HepG2 (cell line): ENCODE results near the gene REST. TPM values are rescaled to one million over a fixed set of nuclear protein-coding genes. Genes with fewer than 3 reads are reported as not detected.

Experiments used
- ATF4 ChIP-seq, 2 experiments: fragments of 450-650 bp in 1 of 2; sonication (generic) in 1 of 2; formaldehyde crosslinking; IDR thresholded peaks; 2 replicates each; pipeline versions ENCODE4 v1.5.0 to v1.8.0; 2020 to 2022; ENCODE audit warnings: mild to moderate bottlenecking in 1 of 2, missing genetic modification reagents in 1 of 2
- CREM ChIP-seq, 2 experiments: sonication (generic) in 1 of 2; formaldehyde crosslinking in 1 of 2; IDR thresholded peaks; 2 replicates each; pipeline versions ENCODE4 v1.4.0 to v1.6.1; 2016 to 2020; ENCODE audit warnings: antibody characterized with exemption in 1 of 2, mild to moderate bottlenecking in 1 of 2, missing genetic modification reagents in 1 of 2
- FOXJ3 ChIP-seq: sonication (generic); formaldehyde crosslinking; IDR thresholded peaks from 2 replicates; pipeline ENCODE4 v1.4.0; 2020; ENCODE audit warnings: missing genetic modification reagents, mild to moderate bottlenecking, borderline replicate concordance
- MIER3 ChIP-seq: IDR thresholded peaks from 2 replicates; pipeline ENCODE4 v1.6.1; 2016; ENCODE audit warnings: missing compliant biosample characterization, borderline replicate concordance
- MXD4 ChIP-seq: IDR thresholded peaks from 2 replicates; pipeline ENCODE4 v1.6.1; 2016; ENCODE audit warnings: mild to moderate bottlenecking, missing biosample characterization, missing genetic modification reagents
- PAXIP1 ChIP-seq: sonication (generic); formaldehyde crosslinking; conservative IDR thresholded peaks from 2 replicates; pipeline ENCODE4 v1.4.0; 2020; ENCODE audit warnings: mild to moderate bottlenecking, missing genetic modification reagents, moderate library complexity
- POLR2G ChIP-seq: fragments of 200-400 bp; formaldehyde crosslinking; IDR thresholded peaks from 2 replicates; pipeline ENCODE4 v1.6.1; 2018; ENCODE audit warnings: mild to moderate bottlenecking, low read depth, low read length, moderate library complexity
- YY1 ChIP-seq: IDR thresholded peaks from 2 replicates; pipeline ENCODE4 v1.6.1; 2011; ENCODE audit warnings: low read length, low read depth, moderate library complexity, mild to moderate bottlenecking; ENCODE audit not compliant: insufficient read depth, insufficient replicate concordance
- ZBTB42 ChIP-seq: sonication (generic); formaldehyde crosslinking; IDR thresholded peaks from 2 replicates; pipeline ENCODE4 v1.5.0; 2020; ENCODE audit warnings: mild to moderate bottlenecking, missing genetic modification reagents
- ZNF552 ChIP-seq: sonication (generic); formaldehyde crosslinking; IDR thresholded peaks from 2 replicates; pipeline ENCODE4 v1.9.0; 2022; ENCODE audit warnings: missing genetic modification reagents, mild to moderate bottlenecking, borderline replicate concordance
- ZSCAN25 ChIP-seq: sonication (generic); formaldehyde crosslinking; IDR thresholded peaks from 2 replicates; pipeline ENCODE4 v1.8.0; 2022; ENCODE audit warnings: mild to moderate bottlenecking, missing genetic modification reagents
- polyA plus RNA-seq, 8 experiments: library from polyadenylated mRNA; depleted of rRNA in 3 of 8; stranded (reverse) in 7 of 8; unstranded in 1 of 8; fragments of >200 nt; fragmentation: Illumina TruSeq in 4 of 8; extraction: Trizol in 4 of 8; gene quantifications; 2 replicates each; pipeline versions ENCODE4 v1.2.1 to v1.2.3, GENCODE V29; 2011 to 2016; ENCODE audit warnings: low read depth in 4 of 8, missing spikeins in 1 of 8, mixed read lengths in 1 of 8; ENCODE audit not compliant: insufficient read depth in 1 of 8
- total RNA-seq, 5 experiments: library from RNA; depleted of rRNA; stranded (reverse); fragments of >200 nt; fragmentation: Illumina TruSeq; extraction: Trizol; gene quantifications; 2 replicates each; pipeline ENCODE4 v1.2.3, GENCODE V29; 2016; ENCODE audit warnings: low read depth in 1 of 5
- TF ChIP-seq, protein P1 (sequence below): sonication (generic); formaldehyde crosslinking; IDR thresholded peaks from 2 replicates; pipeline ENCODE4 v1.5.0; 2020; ENCODE audit warnings: mild to moderate bottlenecking, missing genetic modification reagents, borderline replicate concordance
- TF ChIP-seq, protein P2 (sequence below): sonication (generic); formaldehyde crosslinking; IDR thresholded peaks from 2 replicates; pipeline ENCODE4 v1.5.0; 2020; ENCODE audit warnings: mild to moderate bottlenecking, missing genetic modification reagents

REST gene
- total and polyA plus RNA-seq, 2 of the 13 experiments (the other 11 are each of a cell fraction or from before 2014, with no cell fraction given): 12.7 to 22.4 TPM

GRCh38 chr4:56909086-56909894 lies 1.6 kb downstream of the REST start (continued):
- TF ChIP-seq PAXIP1 (CRISPR knock-in tag): peak; percentile 22; the same call in 1 of the 2 replicates
- peak; percentile 33; the same call in 1 of the 2 replicates for TF ChIP-seq FOXJ3
- TF ChIP-seq, protein P1, sequence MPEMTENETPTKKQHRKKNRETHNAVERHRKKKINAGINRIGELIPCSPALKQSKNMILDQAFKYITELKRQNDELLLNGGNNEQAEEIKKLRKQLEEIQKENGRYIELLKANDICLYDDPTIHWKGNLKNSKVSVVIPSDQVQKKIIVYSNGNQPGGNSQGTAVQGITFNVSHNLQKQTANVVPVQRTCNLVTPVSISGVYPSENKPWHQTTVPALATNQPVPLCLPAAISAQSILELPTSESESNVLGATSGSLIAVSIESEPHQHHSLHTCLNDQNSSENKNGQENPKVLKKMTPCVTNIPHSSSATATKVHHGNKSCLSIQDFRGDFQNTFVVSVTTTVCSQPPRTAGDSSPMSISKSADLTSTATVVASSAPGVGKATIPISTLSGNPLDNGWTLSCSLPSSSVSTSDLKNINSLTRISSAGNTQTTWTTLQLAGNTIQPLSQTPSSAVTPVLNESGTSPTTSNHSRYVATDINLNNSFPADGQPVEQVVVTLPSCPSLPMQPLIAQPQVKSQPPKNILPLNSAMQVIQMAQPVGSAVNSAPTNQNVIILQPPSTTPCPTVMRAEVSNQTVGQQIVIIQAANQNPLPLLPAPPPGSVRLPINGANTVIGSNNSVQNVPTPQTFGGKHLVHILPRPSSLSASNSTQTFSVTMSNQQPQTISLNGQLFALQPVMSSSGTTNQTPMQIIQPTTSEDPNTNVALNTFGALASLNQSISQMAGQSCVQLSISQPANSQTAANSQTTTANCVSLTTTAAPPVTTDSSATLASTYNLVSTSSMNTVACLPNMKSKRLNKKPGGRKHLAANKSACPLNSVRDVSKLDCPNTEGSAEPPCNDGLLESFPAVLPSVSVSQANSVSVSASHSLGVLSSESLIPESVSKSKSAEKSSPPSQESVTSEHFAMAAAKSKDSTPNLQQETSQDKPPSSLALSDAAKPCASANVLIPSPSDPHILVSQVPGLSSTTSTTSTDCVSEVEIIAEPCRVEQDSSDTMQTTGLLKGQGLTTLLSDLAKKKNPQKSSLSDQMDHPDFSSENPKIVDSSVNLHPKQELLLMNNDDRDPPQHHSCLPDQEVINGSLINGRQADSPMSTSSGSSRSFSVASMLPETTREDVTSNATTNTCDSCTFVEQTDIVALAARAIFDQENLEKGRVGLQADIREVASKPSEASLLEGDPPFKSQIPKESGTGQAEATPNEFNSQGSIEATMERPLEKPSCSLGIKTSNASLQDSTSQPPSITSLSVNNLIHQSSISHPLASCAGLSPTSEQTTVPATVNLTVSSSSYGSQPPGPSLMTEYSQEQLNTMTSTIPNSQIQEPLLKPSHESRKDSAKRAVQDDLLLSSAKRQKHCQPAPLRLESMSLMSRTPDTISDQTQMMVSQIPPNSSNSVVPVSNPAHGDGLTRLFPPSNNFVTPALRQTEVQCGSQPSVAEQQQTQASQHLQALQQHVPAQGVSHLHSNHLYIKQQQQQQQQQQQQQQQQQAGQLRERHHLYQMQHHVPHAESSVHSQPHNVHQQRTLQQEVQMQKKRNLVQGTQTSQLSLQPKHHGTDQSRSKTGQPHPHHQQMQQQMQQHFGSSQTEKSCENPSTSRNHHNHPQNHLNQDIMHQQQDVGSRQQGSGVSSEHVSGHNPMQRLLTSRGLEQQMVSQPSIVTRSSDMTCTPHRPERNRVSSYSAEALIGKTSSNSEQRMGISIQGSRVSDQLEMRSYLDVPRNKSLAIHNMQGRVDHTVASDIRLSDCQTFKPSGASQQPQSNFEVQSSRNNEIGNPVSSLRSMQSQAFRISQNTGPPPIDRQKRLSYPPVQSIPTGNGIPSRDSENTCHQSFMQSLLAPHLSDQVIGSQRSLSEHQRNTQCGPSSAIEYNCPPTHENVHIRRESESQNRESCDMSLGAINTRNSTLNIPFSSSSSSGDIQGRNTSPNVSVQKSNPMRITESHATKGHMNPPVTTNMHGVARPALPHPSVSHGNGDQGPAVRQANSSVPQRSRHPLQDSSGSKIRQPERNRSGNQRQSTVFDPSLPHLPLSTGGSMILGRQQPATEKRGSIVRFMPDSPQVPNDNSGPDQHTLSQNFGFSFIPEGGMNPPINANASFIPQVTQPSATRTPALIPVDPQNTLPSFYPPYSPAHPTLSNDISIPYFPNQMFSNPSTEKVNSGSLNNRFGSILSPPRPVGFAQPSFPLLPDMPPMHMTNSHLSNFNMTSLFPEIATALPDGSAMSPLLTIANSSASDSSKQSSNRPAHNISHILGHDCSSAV: no peak
- TF ChIP-seq, protein P2, sequence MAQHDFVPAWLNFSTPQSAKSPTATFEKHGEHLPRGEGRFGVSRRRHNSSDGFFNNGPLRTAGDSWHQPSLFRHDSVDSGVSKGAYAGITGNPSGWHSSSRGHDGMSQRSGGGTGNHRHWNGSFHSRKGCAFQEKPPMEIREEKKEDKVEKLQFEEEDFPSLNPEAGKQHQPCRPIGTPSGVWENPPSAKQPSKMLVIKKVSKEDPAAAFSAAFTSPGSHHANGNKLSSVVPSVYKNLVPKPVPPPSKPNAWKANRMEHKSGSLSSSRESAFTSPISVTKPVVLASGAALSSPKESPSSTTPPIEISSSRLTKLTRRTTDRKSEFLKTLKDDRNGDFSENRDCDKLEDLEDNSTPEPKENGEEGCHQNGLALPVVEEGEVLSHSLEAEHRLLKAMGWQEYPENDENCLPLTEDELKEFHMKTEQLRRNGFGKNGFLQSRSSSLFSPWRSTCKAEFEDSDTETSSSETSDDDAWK (CRISPR knock-in tag): no peak
- 0 out of 4 replicates have a peak, but pooled peaks of 1 of the 2 experiments have one; percentile 10 for TF ChIP-seq ATF4 (CRISPR knock-in tag; IDR thresholded peaks at IDR 0.05)
- TF ChIP-seq YY1: peak; percentile 80
- TF ChIP-seq MXD4 (CRISPR knock-in tag): 0 out of 2 replicates have a peak, but pooled peaks have one; percentile 37
- TF ChIP-seq MIER3 (CRISPR knock-in tag): no peak
- TF ChIP-seq ZSCAN25 (CRISPR knock-in tag): no peak
- no peak for TF ChIP-seq ZBTB42 (CRISPR knock-in tag)
- TF ChIP-seq POLR2G: peak; percentile 46; the same call in 1 of the 2 replicates
- TF ChIP-seq ZNF552 (CRISPR knock-in tag): no peak
- no peak for TF ChIP-seq CREM (IDR thresholded peaks at IDR 0.05)
- no peak for TF ChIP-seq CREM (CRISPR knock-in tag; IDR thresholded peaks at IDR 0.05)
